ENCODE measurements around the gene TRIM71. TPM values are rescaled to one million over a fixed set of nuclear protein-coding genes. Genes with fewer than 3 reads are reported as not detected.

TRIM71 gene
- total and polyA plus RNA-seq, 2 of the 13 experiments (the other 11 are each of a cell fraction or from before 2014, with no cell fraction given): 21.7 to 76.9 TPM

GRCh38 chr3:32780735-32781210, 37.0 kb upstream of the TRIM71 start (continued):
- TF ChIP-seq RFXAP (CRISPR knock-in tag; IDR thresholded peaks at IDR 0.05; ENCODE audit: borderline replicate concordance) (peak; percentile 34; the same call in 1 of the 2 replicates), TRAFD1 (CRISPR knock-in tag; IDR thresholded peaks at IDR 0.05; ENCODE audit: borderline replicate concordance) (no peak), MED13 (CRISPR knock-in tag; IDR thresholded peaks at IDR 0.05) (0 out of 2 replicates have a peak, but pooled peaks have one; percentile 34), ZNF335 (CRISPR knock-in tag; IDR thresholded peaks at IDR 0.05) (0 out of 2 replicates have a peak, but pooled peaks have one; percentile 23), SRF (IDR thresholded peaks at IDR 0.05; ENCODE audit: low read depth, low read length) (no peak), TCF12 (IDR thresholded peaks at IDR 0.05) (no peak), TCF12 (CRISPR knock-in tag; IDR thresholded peaks at IDR 0.05) (no peak), ZNF414 (CRISPR knock-in tag; IDR thresholded peaks at IDR 0.05) (no peak), ARNTL (CRISPR knock-in tag; IDR thresholded peaks at IDR 0.05) (no peak), ATRX (CRISPR knock-in tag; IDR thresholded peaks at IDR 0.05; ENCODE audit: borderline replicate concordance) (no peak), ZNF75D (CRISPR knock-in tag; IDR thresholded peaks at IDR 0.05; ENCODE audit: borderline replicate concordance) (no peak), PBX3 (CRISPR knock-in tag; IDR thresholded peaks at IDR 0.05; ENCODE audit: borderline replicate concordance) (no peak), ZNF30 (CRISPR knock-in tag; IDR thresholded peaks at IDR 0.05) (no peak), ZNF264 (CRISPR knock-in tag; IDR thresholded peaks at IDR 0.05) (peak; percentile 10; the same call in 1 of the 2 replicates), EEA1 (CRISPR knock-in tag; IDR thresholded peaks at IDR 0.05; ENCODE audit: borderline replicate concordance) (no peak), MAZ (IDR thresholded peaks at IDR 0.05; ENCODE audit: borderline replicate concordance, low read depth, low read length) (peak; percentile 71; the same call in 1 of the 2 replicates), MAZ (CRISPR knock-in tag; IDR thresholded peaks at IDR 0.05; ENCODE audit: low read depth) (no peak), GTF3A (CRISPR knock-in tag; conservative IDR thresholded peaks at IDR 0.05) (no peak), CSRNP2 (CRISPR knock-in tag; conservative IDR thresholded peaks at IDR 0.05; ENCODE audit: low read depth) (no peak), RNF219 (CRISPR knock-in tag; IDR thresholded peaks at IDR 0.05) (no peak)

Measured in HepG2 (cell line).